ENCODE data around the gene INPP5F.

- TF ChIP-seq POLR2A (IDR thresholded peaks at IDR 0.05; ENCODE audit: low read length) (no peak), GATA1 (IDR thresholded peaks at IDR 0.05; ENCODE audit: low read depth, low read length) (no peak)
These were observed 29.6 kb downstream of the INPP5F start for GRCh38 chr10:119755446-119755845.
